GM12878 (cell line): ENCODE results near the gene LGMN. TPM values are rescaled to one million over a fixed set of nuclear protein-coding genes. Genes with fewer than 3 reads are reported as not detected.

Experiments
- ATAC-seq: fragments of 200-7000 bp; cut with Tn5 transposase; 3 replicates; pipeline ENCODE4 v1.9.1; 2020; ENCODE audit warnings: mild to moderate bottlenecking, moderate library complexity
- BruUV-seq: library from RNA; stranded (reverse); fragments of 400-500 nt; replicated peaks from 2 replicates; lab custom pipeline; 2021; lab: Mats Ljungman, UMichigan
- CTCF ChIA-PET: fragments of 300-600 bp; sonication (Branson Sonifier 250); formaldehyde crosslinking; extraction: SDS; loops from one replicate; lab custom pipeline; 2021; ENCODE audit warnings: inconsistent platforms; lab: Yijun Ruan, JAX
- POLR2A ChIA-PET: fragments of 350-600 bp; formaldehyde crosslinking; extraction: SDS; loops from one replicate; lab custom pipeline; 2021; ENCODE audit warnings: inconsistent platforms; lab: Charles Lee
- RAD21 ChIA-PET: fragments of 300-600 bp; sonication (Branson Sonifier 250); formaldehyde crosslinking; loops from one replicate; lab custom pipeline; 2023; ENCODE audit warnings: antibody characterized with exemption; ENCODE audit not compliant: unreplicated experiment; lab: Charles Lee
- SMC1A ChIA-PET: fragments of 300-600 bp; sonication (Branson Sonifier 250); formaldehyde crosslinking; loops from one replicate; lab custom pipeline; 2023; ENCODE audit not compliant: unreplicated experiment, uncharacterized antibody; lab: Charles Lee
- DNase-seq: peaks from one replicate; pipeline ENCODE4 v3.0.0-alpha.2; 2011; ENCODE audit warnings: low read depth, low spot score
- FAIRE-seq: peaks from 3 replicates; lab custom pipeline; 2011; peaks lifted over from hg19 to GRCh38; lab: Jason Lieb, UNC
- H2AFZ ChIP-seq: 2 replicates; pipeline ENCODE4 v1.6.0; 2011; ENCODE audit warnings: low read depth, low read length, control low read depth; ENCODE audit not compliant: control insufficient read depth
- H3K27ac ChIP-seq: 2 replicates; pipeline ENCODE4 v1.5.1; 2011; ENCODE audit warnings: control low read depth; ENCODE audit not compliant: control insufficient read depth, insufficient read depth
- H3K27me3 ChIP-seq, 2 experiments: replicated peaks in 1 of 2; 2 replicates each; pipeline versions ENCODE4 v1.6.0 to v1.6.1; 2011; ENCODE audit warnings: low read length in 1 of 2; ENCODE audit not compliant: control insufficient read depth in 2 of 2, insufficient read depth in 2 of 2
- H3K36me3 ChIP-seq, 2 experiments: 2 replicates each; pipeline ENCODE4 v1.5.1; 2011; ENCODE audit warnings: low read length in 1 of 2; ENCODE audit not compliant: control insufficient read depth in 2 of 2, insufficient read depth in 2 of 2
- H3K4me1 ChIP-seq: 2 replicates; pipeline ENCODE4 v1.6.1; 2011; ENCODE audit warnings: mild to moderate bottlenecking, low read length, moderate library complexity, mixed read lengths; ENCODE audit not compliant: control insufficient read depth, insufficient read depth
- H3K4me2 ChIP-seq: 2 replicates; pipeline ENCODE4 v1.6.0; 2011; ENCODE audit warnings: control low read depth; ENCODE audit not compliant: control insufficient read depth, insufficient read depth
- H3K4me3 ChIP-seq: fragments of 200-600 bp; sonication (generic); 2 replicates; pipeline ENCODE4 v1.5.1; 2016
- H3K79me2 ChIP-seq: 2 replicates; pipeline ENCODE4 v1.6.0; 2011; ENCODE audit warnings: low read length; ENCODE audit not compliant: control insufficient read depth, insufficient read depth
- H3K9ac ChIP-seq: 2 replicates; pipeline ENCODE4 v1.8.0; 2011; ENCODE audit warnings: low read length, control low read depth, mixed read lengths; ENCODE audit not compliant: control insufficient read depth, insufficient read depth
- H3K9me3 ChIP-seq: replicated peaks from 3 replicates; pipeline ENCODE4 v1.5.1; 2011; ENCODE audit warnings: mild to moderate bottlenecking, low read length; ENCODE audit not compliant: control insufficient read depth, insufficient read depth
- H4K20me1 ChIP-seq: 2 replicates; pipeline ENCODE4 v1.6.0; 2011; ENCODE audit not compliant: control insufficient read depth, insufficient read depth
- ATF3 ChIP-seq: IDR thresholded peaks from 2 replicates; pipeline ENCODE4 v1.6.1; 2011; ENCODE audit warnings: low read depth, mild to moderate bottlenecking, low read length, moderate library complexity, borderline replicate concordance; ENCODE audit errors: extremely low read depth
- CEBPB ChIP-seq, 2 experiments: fragments of 150-350 bp in 1 of 2; IDR thresholded peaks; 2 replicates each; pipeline ENCODE4 v1.6.1; 2012 to 2014; ENCODE audit warnings: low read depth in 2 of 2, low read length in 2 of 2, borderline replicate concordance in 1 of 2, inconsistent platforms in 1 of 2
- CHD1 ChIP-seq: IDR thresholded peaks from 2 replicates; pipeline ENCODE4 v1.6.1; 2012; ENCODE audit warnings: low read depth, low read length, improper control_type of control experiment
- GATAD2B ChIP-seq: fragments of 450-650 bp; conservative IDR thresholded peaks from 2 replicates; pipeline ENCODE4 v1.6.1; 2017; ENCODE audit warnings: low read depth, mild to moderate bottlenecking, moderate library complexity
- IRF5 ChIP-seq: fragments of 450-650 bp; IDR thresholded peaks from 2 replicates; pipeline ENCODE4 v1.6.1; 2017; ENCODE audit warnings: borderline replicate concordance
- MTA3 ChIP-seq: IDR thresholded peaks from 2 replicates; pipeline ENCODE4 v1.6.1; 2012; ENCODE audit warnings: low read length, inconsistent platforms, borderline replicate concordance
- MYC ChIP-seq: IDR thresholded peaks from 2 replicates; pipeline ENCODE4 v1.6.1; 2011; ENCODE audit warnings: mild to moderate bottlenecking, low read length, moderate library complexity, inconsistent platforms; ENCODE audit not compliant: insufficient read depth, insufficient replicate concordance, insufficient read length, severe bottlenecking
- PRDM15 ChIP-seq: fragments of 450-650 bp; formaldehyde crosslinking; IDR thresholded peaks from 2 replicates; pipeline ENCODE4 v1.4.0; 2020; ENCODE audit warnings: mild to moderate bottlenecking, moderate library complexity
- RAD51 ChIP-seq: fragments of 450-650 bp; IDR thresholded peaks from 2 replicates; pipeline ENCODE4 v1.6.1; 2016; ENCODE audit warnings: moderate library complexity, mild to moderate bottlenecking, inconsistent platforms
- RB1 ChIP-seq: fragments of 450-650 bp; formaldehyde crosslinking; IDR thresholded peaks from 2 replicates; pipeline ENCODE4 v1.6.1; 2017; ENCODE audit warnings: mild to moderate bottlenecking, borderline replicate concordance
- SMARCA5 ChIP-seq: fragments of 450-650 bp; IDR thresholded peaks from 2 replicates; pipeline ENCODE4 v1.6.1; 2017; ENCODE audit warnings: mild to moderate bottlenecking
- SMC3 ChIP-seq: IDR thresholded peaks from 2 replicates; pipeline ENCODE4 v1.6.1; 2011; ENCODE audit warnings: low read length, improper control_type of control experiment, borderline replicate concordance
- SREBF1 ChIP-seq: IDR thresholded peaks from 2 replicates; pipeline ENCODE4 v1.6.1; 2012; ENCODE audit warnings: mild to moderate bottlenecking, low read length
- SUZ12 ChIP-seq: fragments of 200-600 bp; sonication (generic); IDR thresholded peaks from one replicate; pipeline ENCODE4 v1.6.1; 2018; ENCODE audit warnings: antibody characterized with exemption, mild to moderate bottlenecking; ENCODE audit not compliant: unreplicated experiment
- WGBS: methylation state at CpG from one replicate; pipeline ENCODE4 v1.1.6; 2016; ENCODE audit warnings: low lambda C conversion rate; ENCODE audit not compliant: insufficient replicate concordance, insufficient coverage; ENCODE audit errors: missing lambda C conversion rate; 5-methylcytosine and 5-hydroxymethylcytosine counted together
- in situ Hi-C: fragments of 300-500 bp; cut with MboI; formaldehyde crosslinking; loops from 9 replicates; pipeline ENCODE4 v1.14.3; 2018; ENCODE audit warnings: mixed read lengths
- intact Hi-C: fragments of 100-400 bp; cut with micrococcal nuclease; formaldehyde crosslinking; loops from one replicate; pipeline ENCODE4 v1.14.2; 2022; ENCODE audit not compliant: unreplicated experiment
- polyA plus RNA-seq, 11 experiments: library from polyadenylated mRNA; depleted of rRNA in 4 of 11; unstranded in 6 of 11; stranded (reverse) in 5 of 11; fragments of >200 nt; fragmentation: Nextera tagmentation in 4 of 11; fragmentation: Illumina TruSeq in 1 of 11; extraction: Ambion mirVana in 4 of 11; extraction: Trizol in 1 of 11; gene quantifications; 1 replicate in 1 of 11; 2 replicates in 10 of 11; pipeline versions ENCODE4 v1.2.1 to v1.2.3, GENCODE V29; 2011 to 2016; ENCODE audit warnings: inconsistent platforms in 2 of 11, missing spikeins in 2 of 11, low read depth in 1 of 11
- total RNA-seq, 4 experiments: library from RNA; depleted of rRNA in 3 of 4; stranded (reverse); fragments of >200 nt in 3 of 4; fragmentation: Illumina TruSeq in 1 of 4; extraction: Trizol in 1 of 4; gene quantifications; 2 replicates each; pipeline versions ENCODE4 v1.2.1 to v1.2.3, GENCODE V29; 2013 to 2021

The LGMN gene
- total and polyA plus RNA-seq, 10 of the 15 experiments (the other 5 are each of a cell fraction or from before 2014, with no cell fraction given), result 0.71 to 192 (median 3.9) TPM

GRCh38 chr14:92695562-92695961 is 52.9 kb downstream of the LGMN start (continued):
- TF ChIP-seq ATF3, result no peak
- TF ChIP-seq PRDM15, result no peak
- TF ChIP-seq, all 136 proteins: peak for 0

GRCh38 chr14:92694807-92695206 is 53.6 kb downstream of the LGMN start:
- POLR2A ChIA-PET, result no interaction called here
- FAIRE-seq, result no peak

More at GRCh38 chr14:92694807-92695206, 53.6 kb downstream of the LGMN start:
- WGBS, result 86% methylated on average over 5 of the region's 5 CpGs
- no peaks in the 10 kb centered on the region for H3K27me3 ChIP-seq
- RAD21 ChIA-PET, result interaction anchor here (0.8 kb wide), 1 partner anchor 105 kb away, joined by 3 read pairs; no protein-coding TSS in a partner anchor
- no peak overlapping the region for H3K27ac ChIP-seq
- H3K79me2 ChIP-seq, result no peaks in the 10 kb centered on the region
- no peak overlapping the region for H2AFZ ChIP-seq
- SMC1A ChIA-PET, result interaction anchor here (1.1 kb wide), 1 partner anchor 9 kb away, joined by 4 read pairs; no protein-coding TSS in a partner anchor
- intact Hi-C loops (no loop called here), in situ Hi-C loops (loop anchor here (25.0 kb wide), 1 partner anchor 558 kb away; no protein-coding TSS in a partner anchor)
- CTCF ChIA-PET, result interaction anchor here (1.7 kb wide), 1 partner anchor 88 kb away, joined by 7 read pairs; no protein-coding TSS in a partner anchor
- H3K4me2 ChIP-seq, result no peak overlapping the region
- no peaks in the 10 kb centered on the region; the same call in 2 of the 3 replicates for H3K9me3 ChIP-seq
- H3K4me3 ChIP-seq, result no peak overlapping the region
- no TSS peak for BruUV-seq
- H4K20me1 ChIP-seq, result no peaks in the 10 kb centered on the region
- peaks cover 0 to 2% of the 10 kb centered on the region in 2 experiments; a peak in 2 of 4 replicates for H3K36me3 ChIP-seq
- DNase-seq, result no peak
- peaks cover 11% of the 10 kb centered on the region for H3K4me1 ChIP-seq
- ATAC-seq, result no peak
- TF ChIP-seq SUZ12 (no peak), CHD1 (no peak), RB1 (no peak), CEBPB (IDR thresholded peaks at IDR 0.05; ENCODE audit: borderline replicate concordance in 1 of 2, low read depth in 2 of 2, low read length in 2 of 2) (no peak), MYC (no peak), SMC3 (no peak), SMARCA5 (no peak), RAD51 (no peak), GATAD2B (no peak), IRF5 (no peak), SREBF1 (no peak), MTA3 (no peak)
- TF ChIP-seq, all 136 proteins: peak for 0
- no peak overlapping the region for H3K9ac ChIP-seq
